ENCODE measurements around the gene UGT1A10. TPM values are rescaled to one million over a fixed set of nuclear protein-coding genes. Genes with fewer than 3 reads are reported as not detected.

Gene UGT1A10
- total RNA-seq, 1 experiment from 2014 or later: not detected

DNA sequence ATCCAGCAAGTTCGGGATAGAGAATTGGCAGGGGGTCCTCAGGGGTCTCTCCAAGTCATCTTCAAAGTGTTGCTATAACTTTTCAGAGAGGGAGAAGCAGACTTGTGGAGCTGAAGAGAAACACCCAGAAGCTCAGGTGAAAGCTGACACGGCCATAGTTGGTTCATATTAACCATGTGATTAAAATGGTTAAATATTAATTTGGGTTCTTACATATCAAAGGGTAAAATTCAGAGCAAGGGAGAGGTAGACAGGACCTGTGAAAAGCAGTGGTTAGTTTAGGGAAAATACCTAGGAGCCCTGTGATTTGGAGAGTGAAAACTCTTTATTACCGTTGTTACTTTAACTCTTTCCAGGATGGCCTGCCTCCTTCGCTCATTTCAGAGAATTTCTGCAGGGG is 56.4 kb downstream of the UGT1A10 start, which contains the start of gene UGT1A6:
Gene UGT1A6 (plus strand): TSS at position 243 of the 400 bp plus-strand sequence. CDS start 115 bp downstream, at position 358.
- Mint-ChIP-seq H3K9me3 (peaks cover 0 to 7% of the 10 kb centered on the region in 2 experiments; a peak in 2 of 5 replicates), H3K27me3 (ENCODE audit: low read depth) (no peaks in the 10 kb centered on the region; the same call in 1 of the 2 replicates), H3K4me3 (no peak within 1 kb of the TSS), H3K4me1 (peaks cover 24 to 29% of the 10 kb centered on the region in 2 experiments), H3K27ac (peak within 1 kb of the TSS in 1 of 3 experiments; percentile 78; a peak in 2 of 7 replicates), H3K36me3 (ENCODE audit: insufficient read depth in 1 of 3, low read depth in 3 of 3) (no peaks in the 10 kb centered on the region; a peak in 2 of 7 replicates)
- H3K4me1 ChIP-seq (ENCODE audit: insufficient read depth, low read length): peaks cover 3% of the 10 kb centered on the region; the same call in 1 of the 2 replicates
- H2BK15ac ChIP-seq (ENCODE audit: low read depth, low read length): no peak within 1 kb of the TSS
- no peak within 1 kb of the TSS for H4K91ac ChIP-seq (ENCODE audit: insufficient read length, low read depth, low read length)
- no peak within 1 kb of the TSS for H3K56ac ChIP-seq (ENCODE audit: insufficient read length, low read depth, low read length)
- no peak within 1 kb of the TSS for H3T11ph ChIP-seq (ENCODE audit: low read length)
- no peak within 1 kb of the TSS for H3K27ac ChIP-seq (ENCODE audit: insufficient read length, low read depth, low read length)
- no peak within 1 kb of the TSS for H3K14ac ChIP-seq (ENCODE audit: insufficient read depth, low read length)
- no peak within 1 kb of the TSS for H2AK5ac ChIP-seq (ENCODE audit: insufficient read length, low read length)
- H4K20me1 ChIP-seq (ENCODE audit: control insufficient read depth, insufficient read depth, insufficient read length): no peaks in the 10 kb centered on the region
- no peak within 1 kb of the TSS for H3K4me2 ChIP-seq (ENCODE audit: insufficient read depth, insufficient read length, low read length)
- no CpG with 5 or more reads among the region's 4 CpGs for WGBS (ENCODE audit: extremely low coverage, insufficient read length, low lambda C conversion rate)
- H2AFZ ChIP-seq (ENCODE audit: low read length): no peak within 1 kb of the TSS
- no peak within 1 kb of the TSS for H2BK12ac ChIP-seq (ENCODE audit: insufficient read length, low read depth, low read length)
- no peak within 1 kb of the TSS for H3K9ac ChIP-seq (ENCODE audit: extremely low read depth, insufficient read length, low read length)
- no peak within 1 kb of the TSS for H2BK20ac ChIP-seq (ENCODE audit: low read depth, low read length, poor library complexity, severe bottlenecking)
- H3K79me2 ChIP-seq (ENCODE audit: insufficient read depth, low read length): no peaks in the 10 kb centered on the region
- no peaks in the 10 kb centered on the region for H3K23me2 ChIP-seq (ENCODE audit: insufficient read length, low read depth, low read length, poor library complexity, severe bottlenecking)
- no peaks in the 10 kb centered on the region for H3K27me3 ChIP-seq (ENCODE audit: insufficient read depth, low read length)
- H3K9me3 ChIP-seq (ENCODE audit: control insufficient read depth, low read depth, low read length): no peaks in the 10 kb centered on the region
- H4K5ac ChIP-seq (ENCODE audit: insufficient read length, low read depth, low read length): no peak within 1 kb of the TSS
- H4K8ac ChIP-seq (replicated peaks; ENCODE audit: insufficient read length, low read depth, low read length): no peak within 1 kb of the TSS
- TF ChIP-seq, protein P1, sequence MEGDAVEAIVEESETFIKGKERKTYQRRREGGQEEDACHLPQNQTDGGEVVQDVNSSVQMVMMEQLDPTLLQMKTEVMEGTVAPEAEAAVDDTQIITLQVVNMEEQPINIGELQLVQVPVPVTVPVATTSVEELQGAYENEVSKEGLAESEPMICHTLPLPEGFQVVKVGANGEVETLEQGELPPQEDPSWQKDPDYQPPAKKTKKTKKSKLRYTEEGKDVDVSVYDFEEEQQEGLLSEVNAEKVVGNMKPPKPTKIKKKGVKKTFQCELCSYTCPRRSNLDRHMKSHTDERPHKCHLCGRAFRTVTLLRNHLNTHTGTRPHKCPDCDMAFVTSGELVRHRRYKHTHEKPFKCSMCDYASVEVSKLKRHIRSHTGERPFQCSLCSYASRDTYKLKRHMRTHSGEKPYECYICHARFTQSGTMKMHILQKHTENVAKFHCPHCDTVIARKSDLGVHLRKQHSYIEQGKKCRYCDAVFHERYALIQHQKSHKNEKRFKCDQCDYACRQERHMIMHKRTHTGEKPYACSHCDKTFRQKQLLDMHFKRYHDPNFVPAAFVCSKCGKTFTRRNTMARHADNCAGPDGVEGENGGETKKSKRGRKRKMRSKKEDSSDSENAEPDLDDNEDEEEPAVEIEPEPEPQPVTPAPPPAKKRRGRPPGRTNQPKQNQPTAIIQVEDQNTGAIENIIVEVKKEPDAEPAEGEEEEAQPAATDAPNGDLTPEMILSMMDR (conservative IDR thresholded peaks at IDR 0.05): no peak
- DNase-seq: no peak
- no peak within 1 kb of the TSS for H2BK5ac ChIP-seq (ENCODE audit: insufficient read length, low read length)
- no peaks in the 10 kb centered on the region for H3K79me1 ChIP-seq (ENCODE audit: insufficient read depth, low read depth, low read length, poor library complexity, severe bottlenecking)
- no peak within 1 kb of the TSS for H3K4ac ChIP-seq (ENCODE audit: low read depth, low read length)
- H3K18ac ChIP-seq (ENCODE audit: insufficient read length, low read depth, low read length): no peak within 1 kb of the TSS
- H2BK120ac ChIP-seq (ENCODE audit: low read depth, low read length, poor library complexity, severe bottlenecking): no peak within 1 kb of the TSS
- H3K23ac ChIP-seq (ENCODE audit: insufficient read length, low read depth, low read length): no peak within 1 kb of the TSS
